HG03457 (cell line): ENCODE results near the gene NBAS.

Source experiments
- ATAC-seq: cut with Tn5 transposase; IDR thresholded peaks from one replicate; pipeline ENCODE4 v1.9.1; 2021; ENCODE audit warnings: moderate number of reproducible peaks; ENCODE audit not compliant: unreplicated experiment

Gene NBAS

GRCh38 chr2:15377202-15377601 lies 183.9 kb downstream of the NBAS start:
- ATAC-seq = no peak

GRCh38 chr2:15372019-15372418 lies 189.1 kb downstream of the NBAS start:
- no peak for ATAC-seq

GRCh38 chr2:15369129-15369528 lies 192.0 kb downstream of the NBAS start:
- no peak for ATAC-seq

GRCh38 chr2:15367715-15368114 lies 193.4 kb downstream of the NBAS start:
- ATAC-seq = no peak

GRCh38 chr2:15367205-15367604 lies 193.9 kb downstream of the NBAS start:
- no peak for ATAC-seq

GRCh38 chr2:15365411-15365810 lies 195.7 kb downstream of the NBAS start:
- no peak for ATAC-seq

- ATAC-seq = no peak
These were observed 196.6 kb downstream of the NBAS start for GRCh38 chr2:15364561-15364960.

- no peak for ATAC-seq
These were observed 197.4 kb downstream of the NBAS start for GRCh38 chr2:15363734-15364133.

- no peak for ATAC-seq
These were observed 198.0 kb downstream of the NBAS start for GRCh38 chr2:15363142-15363541.

GRCh38 chr2:15359716-15360531 lies 201.2 kb downstream of the NBAS start:
- ATAC-seq = no peak

GRCh38 chr2:15357922-15358321 lies 203.2 kb downstream of the NBAS start:
- no peak for ATAC-seq

- ATAC-seq = no peak
These were observed 203.9 kb downstream of the NBAS start for GRCh38 chr2:15357186-15357585.

- no peak for ATAC-seq
These were observed 205.7 kb downstream of the NBAS start for GRCh38 chr2:15355386-15355785.

- no peak for ATAC-seq
These were observed 206.4 kb downstream of the NBAS start for GRCh38 chr2:15354596-15355366.

GRCh38 chr2:15352363-15352762 lies 208.8 kb downstream of the NBAS start:
- no peak for ATAC-seq

GRCh38 chr2:15348636-15349035 lies 212.5 kb downstream of the NBAS start:
- ATAC-seq = no peak

- ATAC-seq = no peak
These were observed 213.1 kb downstream of the NBAS start for GRCh38 chr2:15348045-15348444.

GRCh38 chr2:15346624-15347023 lies 214.5 kb downstream of the NBAS start:
- no peak for ATAC-seq

- ATAC-seq = no peak
These were observed 223.0 kb downstream of the NBAS start for GRCh38 chr2:15337996-15338666.

- ATAC-seq = no peak
These were observed 226.3 kb downstream of the NBAS start for GRCh38 chr2:15334644-15335326.

GRCh38 chr2:15331787-15332186 lies 229.3 kb downstream of the NBAS start:
- ATAC-seq = no peak
